ENCODE measurements around the gene MESP2. TPM values are rescaled to one million over a fixed set of nuclear protein-coding genes. Genes with fewer than 3 reads are reported as not detected.

MESP2 gene
- total and polyA plus RNA-seq, 2 of the 13 experiments (the other 11 are each of a cell fraction or from before 2014, with no cell fraction given) = not detected

DNA sequence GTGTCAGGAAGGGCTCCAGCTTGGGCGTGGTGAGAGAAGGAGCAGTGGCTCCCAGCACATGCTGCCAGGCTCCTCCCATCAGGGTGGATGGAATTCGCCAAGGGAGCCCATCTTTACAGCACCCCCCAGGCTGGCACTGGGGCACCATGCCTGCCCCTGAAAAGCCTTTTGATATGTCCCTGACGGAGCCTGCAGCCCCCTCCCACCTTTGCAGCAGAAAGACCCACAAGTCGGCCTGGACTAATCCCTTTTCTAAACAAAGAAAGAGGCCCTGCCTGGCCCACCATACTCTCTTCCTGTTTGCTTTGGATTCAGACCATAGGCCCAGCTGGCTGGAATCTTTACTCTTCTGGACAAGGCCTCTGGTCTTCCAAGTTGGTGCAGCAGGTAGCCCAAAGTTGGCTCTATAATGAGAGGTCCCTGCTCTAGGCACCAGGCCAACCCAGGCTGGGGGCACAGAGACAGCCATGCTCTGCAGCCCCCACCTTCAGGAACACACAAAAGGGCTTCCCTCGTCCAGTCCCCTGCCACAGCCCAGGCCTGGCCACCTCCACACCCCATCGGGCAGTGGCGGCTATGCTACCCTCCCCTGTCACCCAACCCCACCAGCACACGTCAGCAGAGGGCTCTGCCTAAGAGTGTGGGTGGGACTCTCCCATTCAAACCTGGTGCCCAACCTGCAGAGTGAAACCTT lies 33.1 kb downstream of the MESP2 start (continued):
- TF ChIP-seq ZNF773 (CRISPR knock-in tag; IDR thresholded peaks at IDR 0.05; ENCODE audit: borderline replicate concordance) (no peak), ZNF234 (CRISPR knock-in tag; conservative IDR thresholded peaks at IDR 0.05) (no peak), TRAFD1 (CRISPR knock-in tag; IDR thresholded peaks at IDR 0.05; ENCODE audit: borderline replicate concordance) (no peak), NFKBIZ (CRISPR knock-in tag; IDR thresholded peaks at IDR 0.05) (no peak), KDM3A (CRISPR knock-in tag; IDR thresholded peaks at IDR 0.05; ENCODE audit: low read depth) (no peak; the same call in 1 of the 2 replicates), ZEB1 (IDR thresholded peaks at IDR 0.05; ENCODE audit: insufficient replicate concordance, low read depth) (no peak), GLI4 (CRISPR knock-in tag; IDR thresholded peaks at IDR 0.05; ENCODE audit: borderline replicate concordance) (peak; percentile 68; the same call in 1 of the 2 replicates), ZNF552 (CRISPR knock-in tag; IDR thresholded peaks at IDR 0.05; ENCODE audit: borderline replicate concordance) (no peak), ATM (IDR thresholded peaks at IDR 0.05; ENCODE audit: borderline replicate concordance) (no peak), ZNF687 (CRISPR knock-in tag; IDR thresholded peaks at IDR 0.05) (peak; percentile 89), HDAC6 (IDR thresholded peaks at IDR 0.05; ENCODE audit: low read depth, low read length) (no peak), KMT2B (CRISPR knock-in tag; IDR thresholded peaks at IDR 0.05) (peak; percentile 32; the same call in 1 of the 2 replicates), MTA3 (CRISPR knock-in tag; IDR thresholded peaks at IDR 0.05) (no peak), KDM5B (CRISPR knock-in tag; IDR thresholded peaks at IDR 0.05; ENCODE audit: borderline replicate concordance) (no peak; the same call in 1 of the 2 replicates), HOXA7 (CRISPR knock-in tag; IDR thresholded peaks at IDR 0.05) (no peak), ZSCAN12 (CRISPR knock-in tag; IDR thresholded peaks at IDR 0.05) (no peak), RXRB (CRISPR knock-in tag; IDR thresholded peaks at IDR 0.05; ENCODE audit: borderline replicate concordance) (peak; percentile 80; the same call in 1 of the 2 replicates), CHCHD3 (CRISPR knock-in tag; IDR thresholded peaks at IDR 0.05) (no peak)
- TF ChIP-seq, protein P1, sequence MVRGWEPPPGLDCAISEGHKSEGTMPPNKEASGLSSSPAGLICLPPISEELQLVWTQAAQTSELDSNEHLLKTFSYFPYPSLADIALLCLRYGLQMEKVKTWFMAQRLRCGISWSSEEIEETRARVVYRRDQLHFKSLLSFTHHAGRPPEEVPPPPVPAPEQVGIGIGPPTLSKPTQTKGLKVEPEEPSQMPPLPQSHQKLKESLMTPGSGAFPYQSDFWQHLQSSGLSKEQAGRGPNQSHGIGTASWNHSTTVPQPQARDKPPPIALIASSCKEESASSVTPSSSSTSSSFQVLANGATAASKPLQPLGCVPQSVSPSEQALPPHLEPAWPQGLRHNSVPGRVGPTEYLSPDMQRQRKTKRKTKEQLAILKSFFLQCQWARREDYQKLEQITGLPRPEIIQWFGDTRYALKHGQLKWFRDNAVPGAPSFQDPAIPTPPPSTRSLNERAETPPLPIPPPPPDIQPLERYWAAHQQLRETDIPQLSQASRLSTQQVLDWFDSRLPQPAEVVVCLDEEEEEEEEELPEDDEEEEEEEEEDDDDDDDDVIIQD (CRISPR knock-in tag; IDR thresholded peaks at IDR 0.05; ENCODE audit: low read depth) = no peak
- TF ChIP-seq, protein P2, sequence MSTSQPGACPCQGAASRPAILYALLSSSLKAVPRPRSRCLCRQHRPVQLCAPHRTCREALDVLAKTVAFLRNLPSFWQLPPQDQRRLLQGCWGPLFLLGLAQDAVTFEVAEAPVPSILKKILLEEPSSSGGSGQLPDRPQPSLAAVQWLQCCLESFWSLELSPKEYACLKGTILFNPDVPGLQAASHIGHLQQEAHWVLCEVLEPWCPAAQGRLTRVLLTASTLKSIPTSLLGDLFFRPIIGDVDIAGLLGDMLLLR (CRISPR knock-in tag; IDR thresholded peaks at IDR 0.05) = no peak
